ENCODE measurements around the gene SUPT4H1. TPM values are rescaled to one million over a fixed set of nuclear protein-coding genes. Genes with fewer than 3 reads are reported as not detected.
A peak's percentile ranks its signal among the peaks of the same experiment; 100 is the strongest.

Gene SUPT4H1
- total and polyA plus RNA-seq, 10 donors = 37.8 to 106 (median 66.6) TPM

DNA sequence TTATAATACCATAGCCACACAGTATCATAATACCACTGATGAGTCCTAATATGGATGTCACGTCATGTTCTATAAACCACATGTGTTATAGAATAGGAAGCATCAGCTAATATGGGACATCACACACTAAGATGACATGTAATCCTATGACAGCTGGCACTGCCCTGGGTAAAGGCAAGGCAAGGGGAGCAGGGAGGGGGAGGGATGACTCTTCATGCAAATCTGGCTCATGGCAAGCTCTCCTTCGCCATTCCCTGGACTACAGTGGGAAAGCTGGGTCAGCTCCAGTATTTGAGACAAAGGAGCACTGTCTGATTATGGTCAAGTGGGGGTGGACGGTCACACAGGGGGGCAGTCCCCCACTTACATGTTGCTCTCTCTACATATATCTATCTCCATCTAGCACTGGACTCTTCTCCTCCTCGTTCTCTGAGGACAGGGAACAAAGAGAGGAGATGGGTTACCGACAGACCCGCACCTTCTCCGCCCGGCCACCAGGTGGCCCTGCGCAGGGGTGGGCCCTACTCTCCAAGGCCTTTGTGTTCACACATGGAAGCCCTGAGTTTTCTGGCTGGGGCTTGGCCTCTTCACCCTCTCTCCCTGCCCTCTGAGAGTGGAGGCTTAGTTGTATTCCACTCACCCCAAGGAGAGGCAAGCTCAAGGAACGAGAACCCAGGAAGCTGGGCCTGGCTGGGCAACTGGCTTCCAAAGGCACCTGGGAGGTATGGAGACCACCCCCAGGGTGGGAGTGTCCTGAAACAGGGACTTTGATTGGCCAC, 47.8 kb downstream of the SUPT4H1 start:
- Histone ChIP-seq H3K9me3 (no peaks in the 10 kb centered on the region), H3K4me1 (peaks cover 0 to 25% (median 8%) of the 10 kb centered on the region in 6 donors), H3K27ac (no peak overlapping the region), H3K4me3 (no peak overlapping the region), H3K27me3 (replicated peaks in 1 of 7) (no peaks in the 10 kb centered on the region), H3K36me3 (peaks cover 0 to 30% (median 0%) of the 10 kb centered on the region in 6 donors)
- 39 to 56% (median 39%) methylated on average over 10 of the region's 10 CpGs for WGBS, 5 donors
- TF ChIP-seq, protein P1, sequence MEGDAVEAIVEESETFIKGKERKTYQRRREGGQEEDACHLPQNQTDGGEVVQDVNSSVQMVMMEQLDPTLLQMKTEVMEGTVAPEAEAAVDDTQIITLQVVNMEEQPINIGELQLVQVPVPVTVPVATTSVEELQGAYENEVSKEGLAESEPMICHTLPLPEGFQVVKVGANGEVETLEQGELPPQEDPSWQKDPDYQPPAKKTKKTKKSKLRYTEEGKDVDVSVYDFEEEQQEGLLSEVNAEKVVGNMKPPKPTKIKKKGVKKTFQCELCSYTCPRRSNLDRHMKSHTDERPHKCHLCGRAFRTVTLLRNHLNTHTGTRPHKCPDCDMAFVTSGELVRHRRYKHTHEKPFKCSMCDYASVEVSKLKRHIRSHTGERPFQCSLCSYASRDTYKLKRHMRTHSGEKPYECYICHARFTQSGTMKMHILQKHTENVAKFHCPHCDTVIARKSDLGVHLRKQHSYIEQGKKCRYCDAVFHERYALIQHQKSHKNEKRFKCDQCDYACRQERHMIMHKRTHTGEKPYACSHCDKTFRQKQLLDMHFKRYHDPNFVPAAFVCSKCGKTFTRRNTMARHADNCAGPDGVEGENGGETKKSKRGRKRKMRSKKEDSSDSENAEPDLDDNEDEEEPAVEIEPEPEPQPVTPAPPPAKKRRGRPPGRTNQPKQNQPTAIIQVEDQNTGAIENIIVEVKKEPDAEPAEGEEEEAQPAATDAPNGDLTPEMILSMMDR (IDR thresholded peaks at IDR 0.05 in 8 of 11, conservative IDR thresholded peaks at IDR 0.05 in 3 of 11) = peak; percentile 54 to 85 (median 72)
- TF ChIP-seq POLR2A (IDR thresholded peaks at IDR 0.05) (no peak), POLR2AphosphoS5 (IDR thresholded peaks at IDR 0.05) (peak in 1 of 3 donors; percentile 18)
- DNase-seq = peak; percentile 90
- intact Hi-C loops (cut with DNase I; ENCODE audit: low total_unique reads) = no loop called here

GRCh38 chr17:58302919-58303585, 48.9 kb downstream of the SUPT4H1 start:
- WGBS, 5 donors = 73 to 89% (median 78%) methylated on average over 7 to 9 of the region's 9 CpGs
- H3K27me3 ChIP-seq (replicated peaks in 1 of 7) = no peaks in the 10 kb centered on the region
- TF ChIP-seq POLR2AphosphoS5 (IDR thresholded peaks at IDR 0.05) = no peak
- peaks cover 0 to 15% (median 8%) of the 10 kb centered on the region in 6 donors for H3K4me1 ChIP-seq
- peaks cover 0 to 19% (median 0%) of the 10 kb centered on the region in 6 donors for H3K36me3 ChIP-seq
- intact Hi-C loops (cut with DNase I; ENCODE audit: low total_unique reads) = no loop called here
- H3K4me3 ChIP-seq = no peak overlapping the region
- no peaks in the 10 kb centered on the region for H3K9me3 ChIP-seq
- DNase-seq = no peak
- no peak overlapping the region for H3K27ac ChIP-seq

GRCh38 chr17:58302171-58302918, 49.7 kb downstream of the SUPT4H1 start:
- WGBS, 5 donors = 77 to 85% (median 81%) methylated on average over 6 to 9 of the region's 9 CpGs
- H3K36me3 ChIP-seq = peaks cover 0 to 18% (median 0%) of the 10 kb centered on the region in 6 donors
- intact Hi-C loops (cut with DNase I; ENCODE audit: low total_unique reads) = no loop called here
- no peaks in the 10 kb centered on the region for H3K27me3 ChIP-seq (replicated peaks in 1 of 7)
- no peak for DNase-seq
- no peak overlapping the region for H3K27ac ChIP-seq
- H3K9me3 ChIP-seq = no peaks in the 10 kb centered on the region
- H3K4me1 ChIP-seq = peaks cover 0 to 14% (median 8%) of the 10 kb centered on the region in 6 donors
- H3K4me3 ChIP-seq = no peak overlapping the region
- TF ChIP-seq POLR2A (IDR thresholded peaks at IDR 0.05) = no peak
- no peak for TF ChIP-seq POLR2AphosphoS5 (IDR thresholded peaks at IDR 0.05)
- TF ChIP-seq, protein P1 (IDR thresholded peaks at IDR 0.05 in 8 of 11, conservative IDR thresholded peaks at IDR 0.05 in 3 of 11) = no peak

DNA sequence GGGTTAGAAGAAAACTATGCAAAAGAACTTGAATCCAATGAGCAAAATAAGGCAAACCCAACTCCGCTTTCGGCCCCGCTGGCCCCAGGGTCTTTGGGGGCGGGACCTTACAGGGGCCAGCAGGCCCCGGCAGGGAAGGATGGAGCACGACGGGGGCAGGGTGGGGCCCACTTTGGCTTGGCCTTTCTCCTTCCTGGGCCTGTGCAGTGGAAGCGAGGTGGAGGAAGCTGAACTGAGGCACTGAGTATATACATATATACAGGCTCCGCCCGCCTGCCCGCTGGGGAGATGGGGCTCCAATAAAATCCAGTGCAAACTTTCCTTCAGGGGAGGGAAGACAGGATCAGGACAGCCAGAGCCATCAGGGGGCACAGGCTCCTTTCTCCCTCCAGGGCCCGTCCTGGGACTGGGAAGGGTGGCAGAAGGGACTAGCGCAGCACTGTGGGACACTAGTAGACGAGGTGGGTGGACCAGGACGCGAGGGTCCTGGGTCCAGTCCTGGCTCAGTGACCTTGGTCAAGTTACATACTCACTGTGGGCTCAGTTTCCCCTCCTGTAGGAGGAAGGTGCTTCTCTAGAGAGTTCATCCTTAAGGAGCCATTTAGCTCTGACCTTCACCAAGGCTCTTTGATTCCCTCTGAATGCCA, 50.4 kb downstream of the SUPT4H1 start:
- intact Hi-C loops (cut with DNase I; ENCODE audit: low total_unique reads) = no loop called here
- DNase-seq = no peak
- H3K36me3 ChIP-seq = peaks cover 0 to 15% (median 0%) of the 10 kb centered on the region in 6 donors
- no peak overlapping the region for H3K4me3 ChIP-seq
- H3K27ac ChIP-seq = no peak overlapping the region
- 83 to 95% (median 85%) methylated on average over 16 of the region's 16 CpGs for WGBS, 5 donors
- peaks cover 0 to 14% (median 8%) of the 10 kb centered on the region in 6 donors for H3K4me1 ChIP-seq
- no peaks in the 10 kb centered on the region for H3K27me3 ChIP-seq (replicated peaks in 1 of 7)
- no peaks in the 10 kb centered on the region for H3K9me3 ChIP-seq
- TF ChIP-seq, protein P1 (IDR thresholded peaks at IDR 0.05 in 8 of 11, conservative IDR thresholded peaks at IDR 0.05 in 3 of 11) = no peak
- TF ChIP-seq POLR2A (IDR thresholded peaks at IDR 0.05) = no peak
- no peak for TF ChIP-seq POLR2AphosphoS5 (IDR thresholded peaks at IDR 0.05)

Data from spleen (tissue), 11 donors.